ENCODE results near the gene DCAF10. TPM values are rescaled to one million over a fixed set of nuclear protein-coding genes. Genes with fewer than 3 reads are reported as not detected.

Gene DCAF10
- total and polyA plus RNA-seq, 2 of the 8 experiments (the other 6 are each of a cell fraction or from before 2014, with no cell fraction given), result 7.1 to 15.0 TPM

- 91% methylated on average over 5 of the region's 5 CpGs; no CpG with 5 or more reads in 1 of the 2 experiments for WGBS, 2 experiments (ENCODE audit: extremely low coverage in 1 of 2, insufficient coverage in 1 of 2, insufficient read length in 1 of 2, insufficient replicate concordance in 2 of 2, low coverage in 1 of 2, low lambda C conversion rate in 2 of 2, missing lambda C conversion rate in 1 of 2)
- H3K14ac ChIP-seq (ENCODE audit: insufficient read length), result no peak overlapping the region
- no peak overlapping the region for H3K4ac ChIP-seq (replicated peaks; ENCODE audit: insufficient read length, low read depth, low read length)
- no peak overlapping the region for H4K8ac ChIP-seq (ENCODE audit: extremely low read depth, insufficient read depth, low read length)
- FAIRE-seq (no peak), DNase-seq (ENCODE audit: low read depth in 1 of 2, low spot score in 2 of 2) (no peak)
- H3K18ac ChIP-seq (ENCODE audit: extremely low read depth, low read length), result no peak overlapping the region
- no peaks in the 10 kb centered on the region for H3K23me2 ChIP-seq (ENCODE audit: low read depth, low read length)
- H3K79me2 ChIP-seq (ENCODE audit: control insufficient read depth in 1 of 2, insufficient read depth in 2 of 2, low read length in 2 of 2), result no peaks in the 10 kb centered on the region
- no peak overlapping the region for H2BK15ac ChIP-seq (ENCODE audit: low read length)
- no peak overlapping the region for H3K4me2 ChIP-seq (ENCODE audit: insufficient read depth in 1 of 2, low read depth in 2 of 2, low read length in 2 of 2)
- H2BK120ac ChIP-seq (replicated peaks; ENCODE audit: low read depth, low read length), result no peak overlapping the region
- no peaks in the 10 kb centered on the region for H3K36me3 ChIP-seq (ENCODE audit: control insufficient read depth in 2 of 4, insufficient read depth in 4 of 4, low read length in 3 of 4)
- no peaks in the 10 kb centered on the region for H4K20me1 ChIP-seq (replicated peaks in 1 of 2; ENCODE audit: control insufficient read depth in 1 of 2, insufficient read depth in 2 of 2, low read length in 2 of 2)
- H2BK20ac ChIP-seq (ENCODE audit: low read length), result no peak overlapping the region
- no peak overlapping the region for H3K23ac ChIP-seq (ENCODE audit: insufficient read length)
- H3K4me1 ChIP-seq (replicated peaks in 1 of 4; ENCODE audit: control insufficient read depth in 3 of 4, insufficient read depth in 4 of 4, low read length in 3 of 4), result no peaks in the 10 kb centered on the region
- H3K27ac ChIP-seq (ENCODE audit: low read depth, low read length), result no peak overlapping the region
- no peak overlapping the region for H2AK5ac ChIP-seq (ENCODE audit: low read depth, low read length)
- no peak overlapping the region for H4K5ac ChIP-seq (ENCODE audit: insufficient read length, low read depth, low read length)
- H4K91ac ChIP-seq (replicated peaks; ENCODE audit: insufficient read length, low read length), result no peak overlapping the region
- CTCF ChIA-PET (ENCODE audit: partially characterized antibody), result interaction anchor here (0.8 kb wide), 1 partner anchor 220 kb away, joined by 3 read pairs; no protein-coding TSS in a partner anchor
- POLR2A ChIA-PET (ENCODE audit: partially characterized antibody), result interaction anchor here (0.6 to 3.3 kb wide), 2 partner anchors 12 to 16 kb away, joined by 3 to 11 read pairs; partner anchors contain the start of gene DCAF10
- TF ChIP-seq GABPA (IDR thresholded peaks at IDR 0.05; ENCODE audit: borderline replicate concordance, insufficient read depth, low read length), result no peak
- 0 out of 2 replicates have a peak, but pooled peaks have one; percentile 6 for TF ChIP-seq CEBPB (IDR thresholded peaks at IDR 0.05; ENCODE audit: low read depth, low read length)
- no peak overlapping the region for H3K4me3 ChIP-seq (ENCODE audit: extremely low read depth in 1 of 4, insufficient read depth in 2 of 4, low read depth in 3 of 4, low read length in 4 of 4)
- no peaks in the 10 kb centered on the region for H3K9me3 ChIP-seq (ENCODE audit: insufficient read depth in 2 of 2, low read depth in 1 of 2, low read length in 1 of 2)
- no peaks in the 10 kb centered on the region for H3K27me3 ChIP-seq (replicated peaks in 1 of 4; ENCODE audit: control insufficient read depth in 3 of 4, extremely low read depth in 1 of 4, insufficient read depth in 3 of 4, low read length in 3 of 4)
- H2BK5ac ChIP-seq (ENCODE audit: low read depth, low read length), result no peak overlapping the region
- no peak overlapping the region for H2BK12ac ChIP-seq (ENCODE audit: low read depth, low read length)
- H2AFZ ChIP-seq (ENCODE audit: low read length), result no peak overlapping the region
- H3K9ac ChIP-seq (replicated peaks in 1 of 4; ENCODE audit: extremely low read depth in 1 of 4, low read depth in 3 of 4, low read length in 3 of 4), result no peak overlapping the region
- no peak overlapping the region for H3K56ac ChIP-seq (replicated peaks; ENCODE audit: insufficient read length, low read depth, low read length)
- no peaks in the 10 kb centered on the region; the same call in 1 of the 2 replicates for H3K79me1 ChIP-seq (ENCODE audit: low read depth, low read length)
These were observed 12.3 kb downstream of the DCAF10 start for GRCh38 chr9:37812773-37813379.

Measured in H1 (cell line).